ENCODE measurements around the gene STK32C.

- TF ChIP-seq YY1 (IDR thresholded peaks at IDR 0.05; ENCODE audit: insufficient read depth, insufficient read length) (no peak), ZNF274 (IDR thresholded peaks at IDR 0.05; ENCODE audit: low read depth, low read length) (no peak), SUZ12 (IDR thresholded peaks at IDR 0.05; ENCODE audit: extremely low read depth, insufficient read depth, insufficient read length) (no peak)
Observed at GRCh38 chr10:132345345-132345744, 37.6 kb upstream of the STK32C start.
